GM12864 (cell line): ENCODE measurements around the gene GAPDH.
"Not testable (repeated sequence)": the region's sequence is repeated elsewhere in the genome, so short reads cannot be mapped to it uniquely, and the experiment has no call there.

Experiments
- DNase-seq: peaks from one replicate; pipeline ENCODE4 v3.0.0-alpha.2; 2011; ENCODE audit warnings: low read depth
- H3K4me3 ChIP-seq: 2 replicates; pipeline ENCODE4 v1.5.1; 2011; ENCODE audit warnings: mild to moderate bottlenecking, low read depth, low read length, control low read depth
- TF ChIP-seq, protein P1 (sequence below): IDR thresholded peaks from 2 replicates; pipeline ENCODE4 v1.5.1; 2011; ENCODE audit warnings: low read depth, mild to moderate bottlenecking, moderate library complexity, low read length, control low read depth, inconsistent platforms; ENCODE audit errors: missing control alignments

GAPDH gene

DNA sequence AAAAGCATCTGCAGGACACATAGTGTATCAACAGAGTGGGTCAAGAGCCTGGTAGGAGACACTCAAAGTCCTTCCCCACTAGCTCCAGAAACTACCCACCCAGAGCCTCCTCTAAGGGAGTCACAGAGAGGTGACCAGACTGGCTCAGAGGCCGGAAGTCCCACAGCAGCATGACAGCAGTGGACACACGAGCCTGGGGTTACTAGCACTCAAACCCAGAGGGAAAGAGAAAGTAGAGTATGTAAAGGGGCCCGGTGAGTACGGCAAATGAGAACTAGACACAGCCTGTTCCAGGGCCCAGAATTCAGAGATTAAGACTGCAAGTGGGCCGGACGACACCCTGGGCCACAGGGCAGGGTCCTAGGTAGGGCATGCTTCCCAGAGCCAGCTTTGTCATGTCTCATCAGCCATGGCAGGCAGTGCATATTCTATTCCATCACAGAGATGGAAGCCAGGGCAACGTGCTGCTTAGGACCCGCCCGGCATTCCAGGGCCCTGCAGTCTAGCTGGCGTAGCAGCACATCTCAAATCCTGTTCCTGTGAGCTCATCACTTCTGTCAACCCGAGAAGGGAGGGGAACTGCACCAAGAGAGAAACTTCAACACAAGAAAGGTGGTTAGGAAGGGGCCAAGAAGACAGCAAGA is 17.3 kb downstream of the GAPDH start:
- no peak for DNase-seq
- H3K4me3 ChIP-seq, result no peak overlapping the region

DNA sequence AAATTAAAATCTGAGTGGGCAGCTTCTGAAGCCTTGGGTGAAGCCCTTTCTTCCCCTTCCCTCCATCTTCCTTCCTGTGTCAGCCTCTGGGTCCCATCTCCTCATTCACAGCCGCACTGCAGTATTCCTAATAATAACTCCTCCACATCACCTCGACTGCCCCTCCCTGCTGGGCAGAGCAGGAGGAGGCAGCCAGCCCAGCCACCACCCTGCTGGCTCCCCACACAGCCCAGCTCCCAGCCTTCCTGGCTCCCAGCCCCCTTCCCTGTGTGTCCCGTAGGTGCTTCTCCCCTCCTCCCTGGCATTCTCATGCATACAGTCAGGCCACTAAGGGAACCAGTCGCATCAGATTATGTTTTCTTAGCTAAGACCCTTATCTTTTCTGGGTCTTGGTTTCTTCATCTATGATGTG is 17.8 kb downstream of the GAPDH start:
- H3K4me3 ChIP-seq, result no peak overlapping the region
- DNase-seq, result no peak
- TF ChIP-seq, protein P1, sequence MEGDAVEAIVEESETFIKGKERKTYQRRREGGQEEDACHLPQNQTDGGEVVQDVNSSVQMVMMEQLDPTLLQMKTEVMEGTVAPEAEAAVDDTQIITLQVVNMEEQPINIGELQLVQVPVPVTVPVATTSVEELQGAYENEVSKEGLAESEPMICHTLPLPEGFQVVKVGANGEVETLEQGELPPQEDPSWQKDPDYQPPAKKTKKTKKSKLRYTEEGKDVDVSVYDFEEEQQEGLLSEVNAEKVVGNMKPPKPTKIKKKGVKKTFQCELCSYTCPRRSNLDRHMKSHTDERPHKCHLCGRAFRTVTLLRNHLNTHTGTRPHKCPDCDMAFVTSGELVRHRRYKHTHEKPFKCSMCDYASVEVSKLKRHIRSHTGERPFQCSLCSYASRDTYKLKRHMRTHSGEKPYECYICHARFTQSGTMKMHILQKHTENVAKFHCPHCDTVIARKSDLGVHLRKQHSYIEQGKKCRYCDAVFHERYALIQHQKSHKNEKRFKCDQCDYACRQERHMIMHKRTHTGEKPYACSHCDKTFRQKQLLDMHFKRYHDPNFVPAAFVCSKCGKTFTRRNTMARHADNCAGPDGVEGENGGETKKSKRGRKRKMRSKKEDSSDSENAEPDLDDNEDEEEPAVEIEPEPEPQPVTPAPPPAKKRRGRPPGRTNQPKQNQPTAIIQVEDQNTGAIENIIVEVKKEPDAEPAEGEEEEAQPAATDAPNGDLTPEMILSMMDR, result no peak

More for the DNA sequence above, 17.3 kb downstream of the GAPDH start:
- TF ChIP-seq, protein P1, result no peak

DNA sequence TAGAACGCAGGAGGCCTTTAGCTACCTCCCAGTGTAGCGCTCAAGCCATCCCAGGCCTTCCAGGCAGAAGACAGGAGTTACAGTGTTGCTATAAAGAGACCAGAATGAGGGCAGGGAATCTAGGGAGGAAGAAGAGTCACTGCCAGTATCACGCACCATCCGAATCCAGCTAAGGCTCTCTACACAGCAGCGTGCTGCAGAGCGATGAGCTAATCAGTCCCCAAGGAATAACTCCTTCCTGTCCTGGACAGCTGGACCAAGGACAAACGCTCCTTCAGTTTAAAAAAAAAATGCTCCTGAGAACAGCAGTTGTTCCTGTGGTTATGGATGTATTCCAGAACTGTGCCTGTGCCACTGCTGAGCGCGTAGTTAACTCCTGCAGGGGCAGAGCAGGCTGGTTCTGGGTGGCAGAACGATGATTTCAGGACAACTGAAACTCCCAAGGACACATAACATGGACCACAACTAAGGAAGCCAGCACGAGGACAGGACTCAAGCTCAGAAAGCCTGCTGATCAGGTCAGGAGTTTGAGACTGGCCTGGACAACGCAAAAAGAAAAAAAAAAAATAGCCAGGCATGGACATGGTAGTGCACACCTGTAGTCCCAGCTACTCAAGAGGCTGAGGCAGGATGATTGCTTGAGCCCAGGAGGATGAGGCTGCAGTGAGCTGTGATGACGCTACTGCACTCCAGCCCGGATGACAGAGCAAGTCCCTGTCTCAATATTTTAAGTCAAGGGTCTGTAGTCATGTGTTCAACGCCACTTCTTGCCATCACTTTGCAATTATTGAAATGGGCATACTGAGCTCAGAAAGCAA is 18.9 kb downstream of the GAPDH start:
- TF ChIP-seq, protein P1, result no peak
- no peak for DNase-seq
- H3K4me3 ChIP-seq, result no peak overlapping the region; the same call in 1 of the 2 replicates

DNA sequence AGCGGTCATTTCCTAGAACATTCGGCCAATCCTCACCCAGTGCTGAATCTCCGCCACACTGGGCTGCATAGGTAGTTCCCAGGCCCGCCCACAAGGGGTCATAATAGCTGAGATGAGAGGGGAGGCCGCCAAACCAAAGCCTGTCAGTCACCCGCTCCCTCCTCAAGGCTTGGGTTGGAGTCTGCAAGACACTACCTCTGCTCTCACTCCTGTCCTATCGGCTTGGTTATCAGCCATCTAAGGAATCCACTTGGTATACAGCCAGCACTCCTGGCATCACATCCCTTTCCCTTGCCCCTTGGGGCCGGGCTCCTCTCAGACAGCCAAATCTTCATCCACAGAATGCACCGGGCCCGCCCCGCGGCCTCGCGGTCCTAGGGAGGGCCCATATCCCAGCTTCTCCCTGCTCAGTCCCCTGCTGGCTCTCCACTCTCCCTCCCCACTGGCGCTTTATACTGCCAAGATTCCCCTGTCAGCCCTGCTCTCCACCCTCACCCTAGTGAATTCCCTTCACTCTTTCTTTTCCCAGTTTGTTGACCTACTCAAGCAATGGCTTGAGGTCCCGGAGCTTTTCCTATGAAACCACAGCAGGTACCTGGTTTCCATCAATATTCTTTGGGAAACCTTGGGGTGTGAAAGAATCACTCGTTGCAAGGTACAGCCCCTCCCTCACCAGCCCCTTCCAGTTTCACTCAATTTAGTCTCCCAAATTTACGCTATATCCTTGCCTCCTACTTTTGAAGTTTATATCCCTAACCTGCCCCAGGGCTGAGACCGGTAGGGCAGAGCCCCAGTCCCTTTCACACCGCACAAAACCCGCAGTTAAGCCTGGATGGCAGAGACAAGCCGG is 20.1 kb downstream of the GAPDH start:
- DNase-seq, result no peak
- TF ChIP-seq, protein P1, result peak; percentile 82
- peak overlapping the region; percentile 96 for H3K4me3 ChIP-seq

DNA sequence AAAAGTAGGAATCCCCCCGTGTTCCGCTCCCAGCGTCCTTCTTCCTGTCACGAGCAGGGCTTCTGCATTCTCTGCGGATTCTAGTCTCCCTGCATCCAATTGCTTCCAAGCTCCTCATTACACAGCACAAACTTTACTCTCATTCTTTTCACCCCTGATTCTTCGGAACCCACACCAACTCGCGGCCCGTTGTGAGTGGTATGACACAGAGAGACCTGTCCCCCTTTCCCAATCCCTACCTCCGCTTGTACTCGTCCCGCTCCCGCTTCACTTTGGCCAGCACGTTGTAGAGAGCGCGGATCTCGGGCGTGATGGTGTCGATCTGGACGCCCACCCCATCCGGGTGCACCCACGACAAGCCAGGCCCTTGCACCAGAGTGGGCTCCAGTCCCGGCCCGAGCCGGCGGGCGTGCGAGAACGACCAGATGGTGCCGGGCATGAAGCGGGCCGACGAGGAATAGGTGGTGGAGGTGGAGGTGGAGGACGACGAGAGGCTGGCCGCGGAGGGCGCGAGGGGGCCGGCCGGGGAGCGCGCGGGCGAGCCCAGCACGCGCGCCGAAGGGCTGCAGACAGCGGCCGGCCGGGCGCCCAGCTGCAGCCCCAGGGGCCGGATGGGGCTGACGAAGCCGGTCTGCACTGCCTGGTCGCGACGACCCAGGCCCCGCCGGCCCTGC is 20.8 kb downstream of the GAPDH start:
- no peak for DNase-seq
- H3K4me3 ChIP-seq, result peak overlapping the region; percentile 96
- TF ChIP-seq, protein P1, result no peak

DNA sequence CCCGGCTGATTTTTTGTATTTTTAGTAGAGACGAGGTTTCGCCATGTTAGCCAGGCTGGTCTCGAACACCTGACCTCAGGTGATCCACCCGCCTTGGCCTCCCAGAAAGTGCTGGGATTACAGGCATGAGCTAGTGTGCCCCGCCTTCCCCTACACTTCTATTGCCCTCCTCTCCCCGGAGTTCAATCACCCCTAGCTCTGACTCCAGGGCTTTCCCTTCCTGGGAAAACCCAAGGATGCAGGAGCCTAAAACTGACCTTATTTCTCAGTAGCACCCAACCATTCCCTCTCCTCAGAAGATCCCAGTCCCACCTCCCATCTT is 22.1 kb downstream of the GAPDH start:
- DNase-seq, H3K4me3 ChIP-seq: not testable (repeated sequence)

DNA sequence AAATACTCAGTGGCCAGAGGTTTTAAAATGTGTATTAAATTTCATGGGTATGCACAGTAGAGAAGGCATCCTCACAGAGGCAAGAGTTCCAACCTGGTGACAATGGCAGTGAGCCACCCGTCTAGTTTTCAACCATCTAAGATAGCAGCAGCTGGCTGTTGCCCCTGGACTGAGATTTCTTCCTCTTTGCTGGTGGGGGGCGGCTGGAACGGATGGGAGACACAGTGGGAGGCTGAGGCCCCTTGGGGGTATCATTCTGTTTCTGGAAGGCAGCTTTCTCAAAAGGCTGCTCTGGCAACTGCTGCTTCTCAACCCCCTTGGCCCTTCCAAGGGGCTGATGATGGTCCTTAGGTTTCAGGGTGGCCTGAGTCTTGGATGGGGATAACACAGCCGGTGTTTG is 22.5 kb downstream of the GAPDH start:
- TF ChIP-seq, protein P1, result no peak
- no peak overlapping the region for H3K4me3 ChIP-seq
- no peak for DNase-seq
